ENCODE results near the gene SNRPA.
"Not testable (repeated sequence)": the region's sequence is repeated elsewhere in the genome, so short reads cannot be mapped to it uniquely, and the experiment has no call there.

Gene SNRPA

GRCh38 chr19:40802300-40803169 is 51.5 kb downstream of the SNRPA start:
- FAIRE-seq: no peak

DNA sequence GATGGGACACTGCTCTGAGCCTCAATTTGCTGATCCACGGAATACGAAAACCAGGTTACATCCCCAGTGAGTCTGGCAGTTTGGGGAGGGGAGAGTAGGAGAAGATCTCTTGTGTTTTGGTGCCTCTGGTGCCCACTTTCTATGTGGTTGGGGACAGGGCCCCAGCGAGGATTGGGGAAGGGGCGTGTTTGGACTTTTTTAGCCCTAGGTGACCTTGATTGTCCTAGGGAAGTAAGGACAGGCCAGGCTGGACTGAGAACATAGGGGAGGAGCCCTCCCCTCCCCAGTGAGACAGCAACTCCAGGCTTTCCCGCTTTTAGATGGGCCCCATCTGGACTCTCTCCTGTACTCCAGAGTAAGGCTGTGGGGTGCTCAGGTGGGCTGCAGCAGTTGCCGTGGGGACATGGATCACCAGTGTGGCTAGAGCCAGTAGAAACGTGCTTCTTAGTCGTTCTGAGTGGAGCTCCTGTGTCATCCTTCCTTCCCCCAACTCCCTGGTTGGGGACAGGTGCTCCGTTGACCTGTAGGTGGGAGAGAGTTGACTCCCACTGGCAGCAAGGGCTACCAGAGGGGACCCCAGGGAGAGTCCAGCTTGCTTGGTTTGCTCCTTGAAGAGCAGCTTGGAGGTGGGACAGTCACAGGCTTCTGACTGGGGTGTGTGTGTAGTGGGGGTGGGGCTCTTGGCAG is 52.3 kb downstream of the SNRPA start:
- FAIRE-seq: no peak

DNA sequence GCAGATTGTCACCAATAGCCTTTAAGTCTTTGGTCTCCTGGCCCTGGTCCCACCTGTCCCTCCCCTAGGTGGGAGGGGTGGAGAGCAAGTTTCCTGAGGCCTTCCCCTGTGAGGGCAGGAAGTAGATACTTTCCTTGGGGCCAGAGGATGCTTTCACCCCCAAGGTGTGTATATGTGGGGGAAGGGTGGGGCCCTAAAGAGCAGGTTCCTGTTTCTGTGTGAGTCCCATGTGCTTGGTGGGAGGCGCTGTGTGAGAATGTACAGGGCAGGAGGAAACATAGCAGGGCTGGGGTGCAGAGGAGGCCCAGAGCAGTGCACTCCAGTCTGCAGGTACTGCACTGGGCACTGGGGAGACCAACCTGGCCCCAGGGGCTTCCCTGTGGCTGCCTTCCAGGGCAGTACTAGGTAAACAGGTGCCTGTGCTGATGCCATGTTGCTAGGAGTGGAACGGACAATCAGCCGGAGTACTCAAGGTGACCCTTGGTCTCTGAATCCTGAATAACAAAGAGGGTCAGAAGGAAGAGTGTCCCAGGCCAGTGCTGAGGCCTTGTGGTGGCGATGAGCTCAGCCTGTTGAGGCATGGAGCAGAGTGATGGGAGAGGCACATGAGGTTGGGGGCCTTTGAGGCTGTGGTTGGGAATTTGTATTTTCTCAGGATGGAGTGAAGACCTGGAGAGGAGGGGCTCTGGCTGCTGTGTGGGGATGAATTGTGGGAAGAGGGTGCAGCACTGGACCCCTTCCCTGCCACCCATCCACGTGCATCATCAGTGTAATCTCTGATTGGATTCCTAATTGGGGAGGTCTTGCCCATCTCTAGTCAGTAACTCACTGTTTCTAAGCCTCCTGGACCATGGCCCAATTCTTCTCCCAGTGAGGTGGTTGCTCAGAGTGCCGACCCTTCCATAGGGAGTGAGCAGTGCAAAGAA is 53.1 kb downstream of the SNRPA start:
- FAIRE-seq: no peak

DNA sequence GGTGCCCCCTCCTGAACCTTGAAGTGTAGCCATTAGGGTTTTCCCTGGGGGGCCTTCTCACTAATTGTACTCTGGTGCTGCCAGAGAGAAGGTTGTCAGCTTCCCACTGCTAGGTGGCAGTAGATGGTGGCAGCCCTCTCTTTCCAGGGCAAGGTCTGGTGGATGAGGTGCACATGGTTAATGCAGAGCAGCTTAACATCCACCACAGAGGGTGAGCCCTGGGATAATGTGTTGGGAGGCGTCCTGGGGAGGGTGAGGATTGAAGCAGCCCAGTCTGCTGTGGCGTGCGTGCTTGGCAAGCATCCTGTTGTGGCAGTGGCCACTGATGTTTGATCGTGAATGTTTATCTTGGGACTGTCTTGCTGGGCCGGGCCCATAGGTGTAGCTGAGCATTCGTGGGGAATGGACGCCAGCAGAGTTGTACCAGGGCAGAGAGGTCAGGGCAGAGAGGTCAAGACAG is 53.8 kb downstream of the SNRPA start:
- no peak for FAIRE-seq

DNA sequence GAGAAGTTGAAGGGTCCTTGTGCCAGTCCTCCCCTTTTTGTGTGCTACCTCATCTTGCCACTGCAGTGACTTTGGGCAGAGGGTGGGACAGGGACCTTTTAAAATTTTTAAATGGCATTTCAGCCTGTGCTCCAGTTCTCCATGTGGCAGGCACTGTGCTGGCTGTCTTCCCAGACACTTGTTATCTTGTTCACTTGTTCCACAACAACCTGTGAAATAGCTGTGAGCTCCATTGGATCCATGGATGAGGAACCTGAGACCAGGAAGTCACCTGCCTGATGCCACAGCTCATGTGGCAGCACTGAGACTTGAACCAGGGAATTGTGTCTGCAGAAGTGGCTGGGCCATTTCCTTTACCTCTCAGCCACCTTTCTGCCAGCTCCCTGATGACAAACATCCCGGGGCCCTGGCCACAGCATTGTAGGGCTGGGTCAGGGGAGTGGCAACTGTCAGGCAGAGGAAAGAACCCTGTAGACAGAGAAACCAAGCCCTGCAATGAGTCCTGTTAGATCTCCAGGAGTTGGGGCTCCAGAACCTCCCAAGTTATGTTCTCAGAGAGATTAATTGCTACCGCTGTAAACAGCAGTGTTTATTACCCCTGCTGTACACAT is 54.4 kb downstream of the SNRPA start:
- no peak for FAIRE-seq

DNA sequence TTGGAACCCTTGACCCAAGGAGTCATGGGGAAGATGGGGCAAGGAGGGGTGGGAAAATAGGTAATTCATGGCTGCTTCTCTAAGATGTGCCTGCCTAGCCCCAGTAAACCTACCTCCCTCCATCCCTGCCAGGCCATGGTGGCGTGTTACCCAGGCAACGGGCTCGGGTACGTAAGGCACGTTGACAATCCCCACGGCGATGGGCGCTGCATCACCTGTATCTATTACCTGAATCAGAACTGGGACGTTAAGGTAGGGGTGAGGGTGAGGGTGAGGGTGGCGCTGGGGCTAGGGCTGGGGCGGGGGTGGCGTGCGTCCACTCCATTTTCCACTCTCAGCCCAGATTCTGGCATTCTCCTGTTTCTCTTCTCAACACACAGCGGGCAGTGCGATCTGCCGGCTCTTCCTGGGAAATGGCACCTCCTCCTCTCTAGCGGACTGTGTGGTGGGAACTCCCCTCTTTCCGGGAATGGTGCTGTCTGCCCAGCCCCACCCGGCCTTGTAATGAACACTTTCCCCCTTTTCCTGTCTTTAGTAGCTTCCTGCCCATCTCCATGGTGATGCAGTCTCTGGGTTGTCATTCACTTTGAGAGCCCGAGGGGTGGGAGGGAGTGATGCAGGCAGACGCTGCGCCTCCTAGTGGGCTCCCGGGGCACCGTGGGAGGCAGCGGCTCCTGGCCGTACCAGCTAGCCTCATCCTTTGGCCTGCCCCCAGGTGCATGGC is 55.6 kb downstream of the SNRPA start:
- FAIRE-seq: no peak

DNA sequence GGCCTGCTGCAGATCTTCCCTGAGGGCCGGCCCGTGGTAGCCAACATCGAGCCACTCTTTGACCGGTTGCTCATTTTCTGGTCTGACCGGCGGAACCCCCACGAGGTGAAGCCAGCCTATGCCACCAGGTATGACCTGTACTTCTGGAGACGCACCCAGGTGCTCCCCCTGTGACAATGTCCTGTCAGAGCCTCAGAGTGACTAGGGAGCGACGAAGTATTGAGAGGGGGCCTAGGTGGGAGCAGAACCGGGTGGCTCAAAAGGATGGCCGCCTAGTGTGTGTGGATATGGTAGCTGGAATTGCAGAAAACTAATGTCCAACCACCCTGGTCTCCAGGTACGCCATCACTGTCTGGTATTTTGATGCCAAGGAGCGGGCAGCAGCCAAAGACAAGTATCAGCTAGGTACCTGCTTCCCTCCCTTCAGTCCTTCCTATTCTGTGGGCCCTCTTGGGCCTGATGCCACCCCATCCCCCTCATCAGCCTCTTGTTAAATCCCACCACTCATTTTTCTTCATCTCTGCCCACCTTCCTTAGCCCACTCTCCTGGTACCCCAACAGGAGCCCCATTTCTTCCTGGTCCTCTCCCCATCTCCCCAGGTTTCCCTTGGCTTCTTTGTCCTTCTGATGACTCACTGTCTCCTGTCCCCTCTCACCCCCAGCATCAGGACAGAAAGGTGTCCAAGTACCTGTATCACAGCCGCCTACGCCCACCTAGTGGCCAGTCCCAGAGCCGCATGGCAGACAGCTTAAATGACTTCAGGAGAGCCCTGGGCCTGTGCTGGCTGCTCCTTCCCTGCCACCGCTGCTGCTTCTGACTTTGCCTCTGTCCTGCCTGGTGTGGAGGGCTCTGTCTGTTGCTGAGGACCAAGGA is 56.4 kb downstream of the SNRPA start:
- no peak for FAIRE-seq

DNA sequence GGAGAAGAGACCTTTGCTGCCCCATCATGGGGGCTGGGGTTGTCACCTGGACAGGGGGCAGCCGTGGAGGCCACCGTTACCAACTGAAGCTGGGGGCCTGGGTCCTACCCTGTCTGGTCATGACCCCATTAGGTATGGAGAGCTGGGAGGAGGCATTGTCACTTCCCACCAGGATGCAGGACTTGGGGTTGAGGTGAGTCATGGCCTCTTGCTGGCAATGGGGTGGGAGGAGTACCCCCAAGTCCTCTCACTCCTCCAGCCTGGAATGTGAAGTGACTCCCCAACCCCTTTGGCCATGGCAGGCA is 57.0 kb downstream of the SNRPA start:
- FAIRE-seq: no peak

- FAIRE-seq: no peak
Measured at GRCh38 chr19:40808497-40808896, 57.5 kb downstream of the SNRPA start.

DNA sequence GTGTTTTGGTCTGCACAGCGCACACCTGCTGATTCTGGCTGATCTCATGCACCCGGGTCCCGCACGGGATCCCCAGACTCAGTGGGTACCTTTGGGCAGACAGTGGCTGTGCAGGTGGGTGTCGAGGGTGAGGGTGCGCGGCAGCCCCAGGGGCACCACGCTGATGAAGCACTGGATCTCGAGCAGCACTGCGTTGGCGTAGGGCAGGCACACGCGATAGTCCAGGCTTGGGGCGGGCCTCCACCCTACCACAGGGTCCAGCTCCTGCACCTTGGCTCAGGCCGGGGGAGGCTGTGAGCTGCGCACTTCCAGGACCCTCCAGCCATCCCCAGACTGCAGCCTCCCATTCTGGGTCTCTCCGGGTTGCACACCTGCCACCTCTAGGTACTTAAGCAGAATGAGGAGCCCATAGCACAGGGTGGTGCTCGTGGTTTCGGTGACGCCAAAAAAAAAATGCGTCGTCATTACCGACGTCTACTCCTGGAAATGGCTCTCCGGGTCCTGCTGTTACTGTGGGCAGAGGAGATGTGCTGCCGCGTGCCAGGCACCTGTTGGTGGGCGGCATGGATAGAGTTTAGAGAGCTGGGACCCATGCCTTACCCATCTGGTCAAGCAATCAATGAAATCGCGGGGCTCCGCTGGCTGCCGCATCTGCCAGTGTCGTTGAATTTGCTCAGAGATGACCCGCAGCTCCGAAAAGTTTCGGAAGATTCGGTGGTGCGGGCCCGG is 58.5 kb downstream of the SNRPA start:
- no peak for FAIRE-seq

DNA sequence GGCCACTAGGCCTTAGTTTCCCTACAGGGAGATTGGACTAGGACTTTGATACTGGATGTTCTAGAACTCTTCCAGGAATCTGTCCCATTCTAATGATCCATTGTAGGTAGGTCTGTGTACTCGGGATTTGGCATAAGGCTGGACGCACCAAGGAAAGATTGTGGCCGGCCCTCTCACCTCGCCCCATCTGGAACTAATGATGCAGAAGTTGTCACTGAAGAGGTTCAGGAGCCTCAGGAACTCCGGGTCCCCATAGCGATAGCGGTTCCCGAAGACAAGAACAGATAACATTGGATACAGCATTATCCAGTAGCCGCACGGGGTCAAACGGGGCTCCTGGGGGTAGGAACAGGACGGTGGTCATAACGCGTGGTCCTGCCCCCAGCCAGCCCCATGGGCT is 59.2 kb downstream of the SNRPA start:
- no peak for FAIRE-seq

DNA sequence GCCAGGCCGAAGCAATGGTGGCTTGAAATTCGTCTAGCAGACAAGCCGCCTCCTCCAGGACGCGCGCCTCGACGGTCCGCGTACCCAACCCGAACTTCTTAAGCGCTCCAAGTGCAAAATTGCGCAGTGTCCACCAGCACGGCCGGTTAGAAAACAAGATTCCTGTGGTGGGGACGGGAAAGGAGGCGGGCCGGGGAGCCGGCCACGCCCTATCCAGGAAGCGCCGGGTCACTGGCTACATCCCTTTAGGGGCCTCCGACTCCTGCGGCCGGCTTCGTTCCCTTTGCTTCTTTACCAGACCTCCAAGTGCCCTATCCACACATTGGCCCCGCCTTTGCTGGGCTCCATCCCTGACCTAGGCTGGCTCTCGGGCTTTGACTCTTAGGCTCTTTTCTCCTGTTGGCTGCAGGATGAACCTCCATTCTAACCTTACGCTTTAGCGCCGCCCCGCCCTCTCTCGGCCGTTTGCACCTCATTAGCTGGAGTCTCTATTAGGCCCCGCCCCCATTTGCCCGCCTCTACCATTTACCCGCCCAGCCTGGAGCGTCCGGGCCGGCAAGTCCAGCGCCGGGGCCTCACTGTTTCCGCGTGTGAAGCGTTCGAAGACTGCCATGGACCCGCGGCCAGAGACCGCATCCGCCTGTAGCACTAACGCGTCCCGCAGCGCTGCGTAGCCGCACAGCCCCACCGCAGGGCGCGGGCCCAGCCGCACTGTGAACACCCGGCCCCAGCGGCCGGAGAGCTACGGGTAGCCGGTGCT is 59.8 kb downstream of the SNRPA start:
- peak; percentile 94 for FAIRE-seq

GRCh38 chr19:40811478-40812341 is 60.7 kb downstream of the SNRPA start:
- no peak for FAIRE-seq

DNA sequence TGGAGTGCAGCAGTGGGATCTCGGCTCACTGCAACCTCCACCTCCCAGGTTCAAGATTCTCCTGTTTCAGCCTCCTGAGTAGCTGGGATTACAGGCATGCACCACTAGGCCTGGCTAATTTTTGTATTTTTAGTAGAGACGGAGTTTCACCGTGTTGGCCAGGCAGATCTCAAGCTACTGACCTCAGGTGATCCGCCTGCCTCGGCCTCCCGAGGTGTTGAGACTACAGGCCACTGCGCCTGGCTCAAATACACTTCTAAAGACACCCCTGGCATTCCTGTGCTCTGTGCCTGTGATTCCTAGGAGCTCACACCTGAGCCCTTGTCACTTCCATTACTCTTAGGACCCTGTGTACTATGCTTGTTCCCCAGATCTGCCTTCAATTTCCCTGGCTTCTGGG is 61.6 kb downstream of the SNRPA start:
- not testable (repeated sequence) for FAIRE-seq

GRCh38 chr19:40813182-40813581 is 62.2 kb downstream of the SNRPA start:
- no peak for FAIRE-seq

Measured in endometrium (tissue), 2 donors.